GM20000 (cell line): ENCODE measurements around the gene OS9.

ENCODE experiments used
- DNase-seq: peaks from one replicate; pipeline ENCODE4 v3.0.0; 2012; ENCODE audit warnings: low spot score
- TF ChIP-seq, protein P1 (sequence below): IDR thresholded peaks from 2 replicates; pipeline ENCODE4 v1.5.1; 2012; ENCODE audit warnings: mild to moderate bottlenecking, control low read depth; ENCODE audit errors: extremely low read depth, missing control alignments

OS9 gene

DNA sequence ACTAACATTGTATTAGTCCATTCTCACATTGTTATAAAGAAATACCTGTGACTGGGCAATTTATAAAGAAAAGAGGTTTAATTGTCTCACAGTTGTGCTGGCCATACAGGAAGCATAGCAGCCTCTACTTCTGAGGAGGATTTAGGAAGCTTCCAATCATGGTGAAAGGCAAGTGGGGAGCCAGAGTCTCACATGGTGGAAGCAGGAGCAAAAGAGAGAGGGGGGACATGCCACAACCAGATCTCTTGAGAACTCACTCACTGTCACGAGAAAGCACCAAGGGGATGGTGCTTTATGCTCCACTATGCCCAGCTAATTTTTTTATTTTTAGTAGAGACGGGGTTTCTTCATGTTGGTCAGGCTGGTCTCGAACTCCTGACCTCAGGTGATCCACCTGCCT lies 13.3 kb downstream of the OS9 start:
- TF ChIP-seq, protein P1, sequence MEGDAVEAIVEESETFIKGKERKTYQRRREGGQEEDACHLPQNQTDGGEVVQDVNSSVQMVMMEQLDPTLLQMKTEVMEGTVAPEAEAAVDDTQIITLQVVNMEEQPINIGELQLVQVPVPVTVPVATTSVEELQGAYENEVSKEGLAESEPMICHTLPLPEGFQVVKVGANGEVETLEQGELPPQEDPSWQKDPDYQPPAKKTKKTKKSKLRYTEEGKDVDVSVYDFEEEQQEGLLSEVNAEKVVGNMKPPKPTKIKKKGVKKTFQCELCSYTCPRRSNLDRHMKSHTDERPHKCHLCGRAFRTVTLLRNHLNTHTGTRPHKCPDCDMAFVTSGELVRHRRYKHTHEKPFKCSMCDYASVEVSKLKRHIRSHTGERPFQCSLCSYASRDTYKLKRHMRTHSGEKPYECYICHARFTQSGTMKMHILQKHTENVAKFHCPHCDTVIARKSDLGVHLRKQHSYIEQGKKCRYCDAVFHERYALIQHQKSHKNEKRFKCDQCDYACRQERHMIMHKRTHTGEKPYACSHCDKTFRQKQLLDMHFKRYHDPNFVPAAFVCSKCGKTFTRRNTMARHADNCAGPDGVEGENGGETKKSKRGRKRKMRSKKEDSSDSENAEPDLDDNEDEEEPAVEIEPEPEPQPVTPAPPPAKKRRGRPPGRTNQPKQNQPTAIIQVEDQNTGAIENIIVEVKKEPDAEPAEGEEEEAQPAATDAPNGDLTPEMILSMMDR, result no peak
- no peak for DNase-seq

DNA sequence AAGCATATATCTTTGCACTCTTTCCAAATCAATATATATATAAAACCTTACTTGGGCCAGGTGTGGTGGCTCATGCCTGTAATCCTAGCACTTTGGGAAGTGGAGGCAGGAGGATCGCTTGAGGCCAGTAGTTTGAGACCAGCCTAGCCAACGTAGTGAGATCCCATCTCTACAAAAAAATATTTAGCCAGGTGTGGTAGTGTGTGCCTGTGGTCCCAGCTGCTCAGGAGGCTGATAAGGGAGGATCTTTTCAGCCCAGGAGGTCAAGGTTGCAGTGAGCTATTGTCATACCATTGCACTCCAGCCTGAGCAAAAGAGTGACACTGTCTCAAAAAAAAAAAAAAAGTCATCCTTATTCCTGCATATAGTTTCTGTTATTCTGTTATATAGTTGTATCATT lies 14.4 kb downstream of the OS9 start:
- TF ChIP-seq, protein P1, result no peak
- DNase-seq, result no peak

DNA sequence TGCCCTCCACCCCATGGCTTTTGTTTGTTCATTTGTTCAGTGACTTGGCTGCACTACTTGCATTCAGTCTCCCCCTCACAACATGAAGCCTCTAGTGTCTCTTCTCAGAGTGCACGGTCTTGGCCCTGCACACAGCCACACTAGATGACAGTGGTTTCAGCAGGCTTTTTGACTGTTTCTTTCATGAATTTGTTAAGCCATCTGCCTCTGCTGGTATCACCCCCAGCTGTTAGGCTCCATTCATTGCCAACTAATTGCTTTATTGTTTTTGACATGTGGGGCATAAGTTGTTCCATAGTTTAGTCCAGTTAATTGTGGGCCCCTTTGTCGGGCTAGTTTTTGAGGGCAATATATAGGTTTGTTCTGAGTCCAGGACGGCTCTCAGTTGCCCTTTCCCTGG lies 18.8 kb downstream of the OS9 start:
- DNase-seq, result no peak
- TF ChIP-seq, protein P1, result no peak

DNA sequence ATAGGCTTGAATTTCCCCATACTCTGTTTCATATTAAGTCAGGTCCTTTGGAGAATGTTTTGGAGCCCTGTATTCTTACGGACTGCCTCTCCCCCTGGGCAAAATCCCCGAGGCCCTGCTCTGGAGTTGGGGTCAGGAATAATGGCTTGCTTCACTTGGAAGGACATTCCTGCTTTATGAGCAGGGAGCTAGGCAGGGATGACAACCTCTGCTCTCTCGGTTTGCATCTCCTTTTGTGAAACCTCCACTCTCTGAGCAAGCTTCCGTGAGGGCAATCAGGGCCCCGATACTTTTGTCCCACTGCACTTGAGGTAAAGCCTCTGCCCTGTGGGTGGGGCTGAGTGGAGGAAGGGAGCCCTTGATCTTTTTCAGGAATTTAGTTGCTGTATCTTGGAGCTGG lies 19.3 kb downstream of the OS9 start:
- TF ChIP-seq, protein P1, result no peak
- no peak for DNase-seq

DNA sequence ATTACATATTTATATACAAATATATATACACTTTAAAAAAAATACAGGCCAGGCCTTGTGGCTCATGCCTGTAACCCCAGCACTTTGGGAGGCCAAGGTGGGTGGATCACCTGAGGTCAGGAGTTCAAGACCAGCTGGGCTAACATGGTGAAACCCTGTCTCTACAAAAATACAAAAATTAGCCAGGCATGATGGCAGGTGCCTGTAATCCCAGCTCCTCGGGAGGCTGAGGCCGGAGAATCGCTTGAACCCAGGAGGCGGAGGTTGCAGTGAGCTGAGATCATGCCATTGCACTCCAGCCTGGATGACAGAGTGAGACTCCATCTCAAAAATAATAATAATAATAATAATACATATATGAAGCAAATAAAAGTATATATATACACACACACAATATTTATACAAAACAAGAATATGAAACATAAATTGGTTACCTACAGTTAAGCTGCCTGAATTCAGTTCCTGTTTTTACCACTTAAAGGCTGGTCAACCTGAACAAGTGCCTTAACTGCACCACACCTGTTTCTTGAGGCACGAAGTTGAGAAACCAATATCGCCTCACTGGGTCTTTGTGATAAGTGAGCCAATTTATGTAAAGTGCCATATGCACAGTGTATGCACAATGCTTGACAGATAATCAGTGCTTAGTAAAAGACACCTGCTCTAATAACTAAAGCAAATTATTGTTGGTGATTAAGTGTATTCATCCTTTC lies 21.3 kb downstream of the OS9 start:
- DNase-seq, result peak; percentile 19

DNA sequence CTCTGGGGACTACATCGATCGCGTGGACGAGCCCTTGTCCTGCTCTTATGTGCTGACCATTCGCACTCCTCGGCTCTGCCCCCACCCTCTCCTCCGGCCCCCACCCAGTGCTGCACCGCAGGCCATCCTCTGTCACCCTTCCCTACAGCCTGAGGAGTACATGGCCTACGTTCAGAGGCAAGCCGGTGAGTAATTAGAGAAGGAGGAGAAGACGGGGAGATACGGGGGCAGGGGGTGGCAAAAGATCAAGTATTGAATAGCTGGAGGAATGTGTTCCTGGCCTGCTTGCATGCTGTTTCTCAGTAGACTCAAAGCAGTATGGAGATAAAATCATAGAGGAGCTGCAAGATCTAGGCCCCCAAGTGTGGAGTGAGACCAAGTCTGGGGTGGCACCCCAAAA lies 21.9 kb downstream of the OS9 start:
- no peak for DNase-seq
- TF ChIP-seq, protein P1, result no peak

DNA sequence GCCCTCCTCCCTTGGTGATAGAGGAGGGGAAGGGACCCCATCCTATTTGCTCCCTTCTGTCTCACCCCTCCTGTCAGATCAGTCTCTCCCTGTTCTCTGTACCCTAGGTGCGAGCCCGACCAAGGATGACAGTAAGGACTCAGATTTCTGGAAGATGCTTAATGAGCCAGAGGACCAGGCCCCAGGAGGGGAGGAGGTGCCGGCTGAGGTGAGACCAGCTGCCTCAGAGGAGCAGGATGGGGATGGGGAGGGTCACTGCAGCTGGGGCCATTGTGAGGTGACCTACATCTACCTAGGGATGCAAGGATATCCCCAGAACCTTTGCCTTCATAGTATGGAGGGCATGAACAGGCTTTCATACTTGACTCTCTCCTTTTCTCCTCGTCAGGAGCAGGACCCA lies 22.4 kb downstream of the OS9 start:
- TF ChIP-seq, protein P1, result no peak

DNA sequence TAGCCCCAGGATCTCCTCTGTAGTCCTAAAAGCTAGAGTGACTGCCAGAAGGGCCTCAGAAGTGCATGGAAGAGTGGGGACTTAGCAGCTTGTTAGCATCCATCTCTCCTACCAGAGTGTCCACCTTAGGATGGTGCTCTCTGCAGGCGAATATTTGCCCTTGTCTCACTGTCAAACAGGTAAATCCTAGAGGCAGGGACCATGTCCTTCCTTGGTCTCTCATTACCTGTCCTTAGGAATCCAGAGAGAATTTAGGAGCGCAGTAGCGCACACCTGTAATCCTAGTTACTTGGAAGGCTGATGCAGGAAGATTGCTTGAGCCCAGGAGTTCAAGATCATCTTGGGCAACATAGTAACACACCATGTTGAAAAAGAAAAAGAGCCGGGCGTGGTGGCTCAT lies 23.2 kb downstream of the OS9 start:
- TF ChIP-seq, protein P1, result no peak
- no peak for DNase-seq

More for the DNA sequence above, 22.4 kb downstream of the OS9 start:
- no peak for DNase-seq
